Endothelial cell of umbilical vein (primary cell): ENCODE data around the gene LIN7A. TPM values are rescaled to one million over a fixed set of nuclear protein-coding genes. Genes with fewer than 3 reads are reported as not detected.

ENCODE experiments used
- BruUV-seq: library from RNA; stranded (reverse); fragments of 400-500 nt; replicated peaks from 2 replicates; lab custom pipeline; 2021; lab: Mats Ljungman, UMichigan
- CTCF ChIA-PET: fragments of 300-600, 350-600 bp; sonication (Branson Sonifier 250); formaldehyde crosslinking; loops from one replicate; lab custom pipeline; 2021; ENCODE audit warnings: antibody characterized with exemption, inconsistent platforms; lab: Charles Lee
- POLR2A ChIA-PET: fragments of 300-600, 350-600 bp; sonication (Branson Sonifier 250); formaldehyde crosslinking; loops from one replicate; lab custom pipeline; 2021; ENCODE audit warnings: antibody characterized with exemption, inconsistent platforms; lab: Charles Lee
- DNase-seq: peaks from one replicate; pipeline ENCODE4 v3.0.0-alpha.2; 2011; ENCODE audit warnings: low read depth, low spot score
- FAIRE-seq: peaks from 2 replicates; lab custom pipeline; 2011; peaks lifted over from hg19 to GRCh38; lab: Jason Lieb, UNC
- H2AFZ ChIP-seq: 2 replicates; pipeline ENCODE4 v1.6.0; 2012; ENCODE audit warnings: low read depth, low read length, control low read depth, inconsistent platforms
- H3K27ac ChIP-seq: 2 replicates; pipeline ENCODE4 v1.5.1; 2011; ENCODE audit warnings: low read depth, mild to moderate bottlenecking, control low read depth, low read length, moderate library complexity; ENCODE audit not compliant: insufficient read depth
- H3K27me3 ChIP-seq, 2 experiments: 2 replicates each; pipeline versions ENCODE4 v1.6.0 to v1.6.1; 2011; ENCODE audit warnings: low read length in 2 of 2, mixed read lengths in 1 of 2; ENCODE audit not compliant: control insufficient read depth in 2 of 2, insufficient read depth in 2 of 2
- H3K36me3 ChIP-seq, 2 experiments: 2 replicates in 1 of 2; 3 replicates in 1 of 2; pipeline ENCODE4 v1.5.1; 2011; ENCODE audit warnings: low read length in 2 of 2, mild to moderate bottlenecking in 1 of 2, moderate library complexity in 1 of 2; ENCODE audit not compliant: control insufficient read depth in 2 of 2, insufficient read depth in 2 of 2; ENCODE audit errors: extremely low read depth in 1 of 2
- H3K4me1 ChIP-seq: 3 replicates; pipeline ENCODE4 v1.5.1; 2011; ENCODE audit warnings: mild to moderate bottlenecking, low read length; ENCODE audit not compliant: control insufficient read depth, insufficient read depth; ENCODE audit errors: extremely low read depth
- H3K4me2 ChIP-seq: 2 replicates; pipeline ENCODE4 v1.6.1; 2011; ENCODE audit warnings: low read length, control low read depth, mixed read lengths; ENCODE audit not compliant: insufficient read depth
- H3K4me3 ChIP-seq, 3 experiments: fragments of 200-600 bp in 1 of 3; sonication (generic), shearing (Covaris generic) in 1 of 3; replicated peaks in 1 of 3; 2 replicates each; pipeline ENCODE4 v1.5.1; 2011 to 2016; ENCODE audit warnings: control low read depth in 3 of 3, low read length in 3 of 3, mild to moderate bottlenecking in 2 of 3, inconsistent platforms in 1 of 3, low read depth in 1 of 3, moderate library complexity in 1 of 3; ENCODE audit not compliant: insufficient read depth in 1 of 3
- H3K79me2 ChIP-seq: 2 replicates; pipeline ENCODE4 v1.6.0; 2012; ENCODE audit warnings: low read length, inconsistent platforms; ENCODE audit not compliant: control insufficient read depth, insufficient read depth
- H3K9ac ChIP-seq: replicated peaks from 2 replicates; pipeline ENCODE3; 2011; ENCODE audit warnings: low read length, control low read depth; ENCODE audit not compliant: insufficient read depth; ENCODE audit errors: extremely low read depth
- H3K9me1 ChIP-seq: replicated peaks from 3 replicates; pipeline ENCODE4 v1.6.0; 2011; ENCODE audit warnings: mild to moderate bottlenecking, low read length; ENCODE audit not compliant: control insufficient read depth, insufficient read depth; ENCODE audit errors: extremely low read depth
- H3K9me3 ChIP-seq: replicated peaks from 2 replicates; pipeline ENCODE4 v1.5.1; 2012; ENCODE audit warnings: low read length, inconsistent platforms; ENCODE audit not compliant: control insufficient read depth, insufficient read depth
- H4K20me1 ChIP-seq: replicated peaks from 2 replicates; pipeline ENCODE3; 2011; ENCODE audit warnings: mild to moderate bottlenecking, low read length; ENCODE audit not compliant: control insufficient read depth, insufficient read depth; ENCODE audit errors: extremely low read depth
- CTCF ChIP-seq, 2 donors: IDR thresholded peaks; 1 replicate in 1 of 2; 2 replicates in 1 of 2; pipeline ENCODE4 v1.5.1; 2011; ENCODE audit warnings: low read length in 2 of 2, mild to moderate bottlenecking in 2 of 2, moderate library complexity in 2 of 2, control low read depth in 1 of 2, inconsistent platforms in 1 of 2, low read depth in 1 of 2; ENCODE audit not compliant: insufficient read depth in 1 of 2; ENCODE audit errors: extremely low read depth in 1 of 2
- EZH2 ChIP-seq: IDR thresholded peaks from 2 replicates; pipeline ENCODE4 v1.6.1; 2012; ENCODE audit warnings: borderline replicate concordance, low read depth, mild to moderate bottlenecking, moderate library complexity, low read length, inconsistent platforms; ENCODE audit not compliant: severe bottlenecking
- FOS ChIP-seq: IDR thresholded peaks from 2 replicates; pipeline ENCODE4 v1.6.1; 2011; ENCODE audit warnings: mild to moderate bottlenecking, low read length, moderate library complexity, borderline replicate concordance; ENCODE audit not compliant: insufficient read depth
- GATA2 ChIP-seq: IDR thresholded peaks from 2 replicates; pipeline ENCODE4 v1.7.0; 2011; ENCODE audit warnings: low read depth, mild to moderate bottlenecking, moderate library complexity, mixed read lengths, low read length; ENCODE audit not compliant: insufficient read length, insufficient read depth
- JUN ChIP-seq: IDR thresholded peaks from 2 replicates; pipeline ENCODE4 v1.6.1; 2011; ENCODE audit warnings: borderline replicate concordance, low read depth; ENCODE audit not compliant: insufficient read length, insufficient read depth
- MAX ChIP-seq: IDR thresholded peaks from 2 replicates; pipeline ENCODE4 v1.6.1; 2011; ENCODE audit not compliant: insufficient read depth, insufficient read length
- MYC ChIP-seq: IDR thresholded peaks from one replicate; pipeline ENCODE4 v1.6.1; 2011; ENCODE audit warnings: mild to moderate bottlenecking, low read depth, low read length
- POLR2A ChIP-seq: IDR thresholded peaks from 2 replicates; pipeline ENCODE4 v1.6.1; 2012; ENCODE audit warnings: low read depth, mild to moderate bottlenecking, control low read depth, low read length
- POLR2AphosphoS5 ChIP-seq: IDR thresholded peaks from 2 replicates; pipeline ENCODE4 v1.6.1; 2012; ENCODE audit warnings: low read depth, mild to moderate bottlenecking, control low read depth, low read length, moderate library complexity; ENCODE audit not compliant: insufficient read depth
- dilution Hi-C: fragments of 300-500 bp; cut with MboI; formaldehyde crosslinking; loops from one replicate; pipeline ENCODE4 v1.15.0; 2019; ENCODE audit warnings: low sequenced_read_pairs; ENCODE audit not compliant: extremely low pct_ligation_motif_present
- intact Hi-C: fragments of 100-400 bp; cut with micrococcal nuclease; formaldehyde crosslinking; loops from one replicate; pipeline ENCODE4 v1.10.0; 2022
- polyA plus RNA-seq, 4 experiments: library from polyadenylated mRNA; depleted of rRNA in 3 of 4; stranded (reverse) in 3 of 4; unstranded in 1 of 4; fragments of >200 nt; gene quantifications; 2 replicates each; pipeline versions ENCODE4 v1.2.1 to v1.2.3, GENCODE V29; 2011 to 2012; ENCODE audit warnings: missing spikeins in 1 of 4
- total RNA-seq: library from RNA; stranded (reverse); gene quantifications from 2 replicates; pipeline ENCODE4 v1.2.3, GENCODE V29; 2021

Gene LIN7A
- total and polyA plus RNA-seq, 2 donors (not counting 3 experiments of a cell fraction or from before 2014, with no cell fraction given), result 1.6 to 4.3 TPM

GRCh38 chr12:80815351-80815750 is 122.4 kb downstream of the LIN7A start:
- no peak overlapping the region for H2AFZ ChIP-seq
- no peaks in the 10 kb centered on the region for H3K9me3 ChIP-seq
- TF ChIP-seq GATA2 (no peak), POLR2A (no peak), MYC (no peak), JUN (no peak), CTCF (IDR thresholded peaks at IDR 0.05; ENCODE audit: extremely low read depth in 1 of 2, insufficient read depth in 1 of 2, low read depth in 1 of 2, low read length in 2 of 2) (no peak), FOS (no peak), POLR2AphosphoS5 (no peak), EZH2 (no peak), MAX (no peak)
- no peaks in the 10 kb centered on the region for H4K20me1 ChIP-seq
- no peak overlapping the region for H3K4me3 ChIP-seq
- no peaks in the 10 kb centered on the region for H3K9me1 ChIP-seq
- no peak overlapping the region for H3K27ac ChIP-seq
- dilution Hi-C loops (no loop called here), intact Hi-C loops (no loop called here)
- no peaks in the 10 kb centered on the region for H3K27me3 ChIP-seq
- FAIRE-seq (no peak), DNase-seq (no peak)
- no peaks in the 10 kb centered on the region for H3K36me3 ChIP-seq
- no peaks in the 10 kb centered on the region for H3K79me2 ChIP-seq
- H3K4me2 ChIP-seq, result no peak overlapping the region
- ChIA-PET POLR2A (no interaction called here), CTCF (interaction anchor here (1.0 to 1.1 kb wide), 2 partner anchors 22 to 443 kb away, joined by 3 to 4 read pairs; no protein-coding TSS in a partner anchor)
- no peaks in the 10 kb centered on the region for H3K4me1 ChIP-seq
- H3K9ac ChIP-seq, result no peak overlapping the region
- no TSS peak for BruUV-seq
